ENCODE measurements around the gene FBXO38. TPM values are rescaled to one million over a fixed set of nuclear protein-coding genes. Genes with fewer than 3 reads are reported as not detected.

FBXO38 gene
- polyA plus RNA-seq, 1 experiment, result 40.9 TPM

DNA sequence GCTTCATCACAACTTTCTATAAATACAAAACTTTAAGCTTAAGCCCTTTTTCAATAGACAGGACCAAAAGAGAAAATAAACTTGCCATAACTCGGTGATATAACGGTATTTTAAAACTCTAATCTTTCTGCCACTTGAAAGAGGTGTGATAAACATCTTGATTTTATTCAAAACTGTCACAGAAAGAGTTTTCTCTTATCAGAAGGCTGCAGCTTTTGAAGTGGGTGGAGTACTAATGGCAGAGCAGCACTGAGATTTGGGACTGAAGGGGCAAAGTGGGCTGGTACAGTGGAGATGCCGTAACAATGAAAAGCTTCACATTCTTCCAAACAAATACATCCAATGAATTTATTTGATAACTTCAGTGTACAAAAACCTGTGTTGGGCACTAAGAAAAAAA lies 92.5 kb downstream of the FBXO38 start:
- Histone ChIP-seq H3K9me3 (ENCODE audit: control insufficient read depth, insufficient read depth, low read length) (no peaks in the 10 kb centered on the region), H3K27me3 (ENCODE audit: control insufficient read depth, insufficient read depth, low read length) (peaks cover 8% of the 10 kb centered on the region), H3K4me3 (ENCODE audit: low read depth, low read length) (no peak overlapping the region), H3K27ac (ENCODE audit: low read depth, low read length) (no peak overlapping the region)
- POLR2A ChIA-PET, result no interaction called here
- DNase-seq (ENCODE audit: low read depth, low spot score), result no peak
- TF ChIP-seq, protein P1, sequence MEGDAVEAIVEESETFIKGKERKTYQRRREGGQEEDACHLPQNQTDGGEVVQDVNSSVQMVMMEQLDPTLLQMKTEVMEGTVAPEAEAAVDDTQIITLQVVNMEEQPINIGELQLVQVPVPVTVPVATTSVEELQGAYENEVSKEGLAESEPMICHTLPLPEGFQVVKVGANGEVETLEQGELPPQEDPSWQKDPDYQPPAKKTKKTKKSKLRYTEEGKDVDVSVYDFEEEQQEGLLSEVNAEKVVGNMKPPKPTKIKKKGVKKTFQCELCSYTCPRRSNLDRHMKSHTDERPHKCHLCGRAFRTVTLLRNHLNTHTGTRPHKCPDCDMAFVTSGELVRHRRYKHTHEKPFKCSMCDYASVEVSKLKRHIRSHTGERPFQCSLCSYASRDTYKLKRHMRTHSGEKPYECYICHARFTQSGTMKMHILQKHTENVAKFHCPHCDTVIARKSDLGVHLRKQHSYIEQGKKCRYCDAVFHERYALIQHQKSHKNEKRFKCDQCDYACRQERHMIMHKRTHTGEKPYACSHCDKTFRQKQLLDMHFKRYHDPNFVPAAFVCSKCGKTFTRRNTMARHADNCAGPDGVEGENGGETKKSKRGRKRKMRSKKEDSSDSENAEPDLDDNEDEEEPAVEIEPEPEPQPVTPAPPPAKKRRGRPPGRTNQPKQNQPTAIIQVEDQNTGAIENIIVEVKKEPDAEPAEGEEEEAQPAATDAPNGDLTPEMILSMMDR (IDR thresholded peaks at IDR 0.05; ENCODE audit: low read depth, low read length), result no peak
- CTCF ChIA-PET, result interaction anchor here (1.0 to 2.4 kb wide), 2 partner anchors 101 to 255 kb away, joined by 3 to 8 read pairs; no protein-coding TSS in a partner anchor

DNA sequence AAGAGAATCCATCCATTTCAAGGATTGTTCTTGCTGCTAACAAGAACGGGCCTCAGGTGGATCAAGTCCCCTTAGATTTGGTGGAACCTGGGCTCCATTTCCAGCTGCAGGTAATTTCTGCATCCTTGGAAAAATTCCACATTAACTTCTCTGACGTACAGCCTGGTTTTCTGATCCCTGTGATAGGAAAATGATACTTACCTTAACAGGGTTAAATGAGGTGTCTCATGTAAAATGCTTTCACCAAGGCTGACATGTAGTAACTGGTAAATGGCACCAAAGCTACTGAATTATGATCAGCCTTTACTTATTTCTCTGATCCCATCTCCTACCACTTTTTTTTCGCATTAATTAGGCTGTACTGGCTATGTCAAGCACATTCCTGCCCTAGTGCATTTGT lies 93.7 kb downstream of the FBXO38 start:
- ChIA-PET POLR2A (no interaction called here), CTCF (interaction anchor here (2.4 kb wide), 1 partner anchor 254 kb away, joined by 8 read pairs; no protein-coding TSS in a partner anchor)
- DNase-seq (ENCODE audit: low read depth, low spot score), result no peak
- no peak overlapping the region for H3K27ac ChIP-seq (ENCODE audit: low read depth, low read length)
- no peak overlapping the region for H3K4me3 ChIP-seq (ENCODE audit: low read depth, low read length)
- H3K9me3 ChIP-seq (ENCODE audit: control insufficient read depth, insufficient read depth, low read length), result no peaks in the 10 kb centered on the region
- TF ChIP-seq, protein P1 (IDR thresholded peaks at IDR 0.05; ENCODE audit: low read depth, low read length), result no peak
- peaks cover 8% of the 10 kb centered on the region for H3K27me3 ChIP-seq (ENCODE audit: control insufficient read depth, insufficient read depth, low read length)

- Histone ChIP-seq H3K27ac (ENCODE audit: low read depth, low read length) (no peak overlapping the region), H3K27me3 (ENCODE audit: control insufficient read depth, insufficient read depth, low read length) (peaks cover 3% of the 10 kb centered on the region), H3K9me3 (ENCODE audit: control insufficient read depth, insufficient read depth, low read length) (no peaks in the 10 kb centered on the region), H3K4me3 (ENCODE audit: low read depth, low read length) (no peak overlapping the region)
- POLR2A ChIA-PET, result no interaction called here
- TF ChIP-seq, protein P1 (IDR thresholded peaks at IDR 0.05; ENCODE audit: low read depth, low read length), result no peak
- DNase-seq (ENCODE audit: low read depth, low spot score), result no peak
- CTCF ChIA-PET, result interaction anchor here (0.6 to 3.8 kb wide), 9 partner anchors 9 to 554 kb away, joined by 3 to 15 read pairs (median 4); no protein-coding TSS in a partner anchor
Observed at GRCh38 chr5:148482196-148482595, 98.4 kb downstream of the FBXO38 start.

DNA sequence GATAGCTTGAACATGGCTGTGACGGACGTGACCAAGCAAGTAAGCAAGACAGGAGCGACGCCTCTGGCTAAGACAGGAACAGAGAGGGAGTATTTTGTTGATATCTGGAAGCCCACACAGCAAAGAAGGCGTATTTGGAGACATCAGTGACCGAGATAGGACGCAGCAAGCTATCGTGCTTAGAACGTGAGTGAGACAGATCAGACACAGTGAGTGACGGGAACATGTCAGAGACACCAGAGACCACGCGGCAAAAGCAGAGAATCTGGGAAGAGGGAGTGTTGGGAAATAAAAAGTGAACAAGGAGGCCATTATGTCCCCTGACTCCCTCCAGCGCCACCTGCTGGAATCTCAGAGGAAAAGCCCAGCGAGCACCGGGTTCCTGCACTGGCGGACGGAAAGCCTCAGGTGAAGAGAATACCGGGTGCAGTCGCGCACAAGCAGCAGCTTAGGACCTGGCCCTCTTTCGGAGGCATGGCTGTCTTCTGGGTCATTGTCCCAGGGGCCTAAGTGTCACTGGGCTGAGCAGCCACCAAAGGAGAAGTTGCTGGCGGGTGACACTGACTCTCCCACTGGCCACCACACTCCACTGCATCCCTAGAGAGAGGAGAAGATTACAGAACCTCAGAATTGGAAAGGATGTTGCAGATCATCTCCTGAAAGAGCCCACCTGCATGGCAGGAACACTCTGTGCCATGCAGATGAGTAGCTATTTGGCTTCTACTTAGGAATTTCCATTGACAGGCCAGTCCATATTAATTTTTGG lies 99.1 kb downstream of the FBXO38 start:
- TF ChIP-seq, protein P1 (IDR thresholded peaks at IDR 0.05; ENCODE audit: low read depth, low read length), result peak; percentile 65
- Histone ChIP-seq H3K27ac (ENCODE audit: low read depth, low read length) (no peak overlapping the region), H3K4me3 (ENCODE audit: low read depth, low read length) (no peak overlapping the region), H3K27me3 (ENCODE audit: control insufficient read depth, insufficient read depth, low read length) (peaks cover 3% of the 10 kb centered on the region), H3K9me3 (ENCODE audit: control insufficient read depth, insufficient read depth, low read length) (no peaks in the 10 kb centered on the region)
- POLR2A ChIA-PET, result no interaction called here
- no peak for DNase-seq (ENCODE audit: low read depth, low spot score)
- CTCF ChIA-PET, result interaction anchor here (0.6 to 3.8 kb wide), 12 partner anchors 9 to 304 kb away, joined by 3 to 15 read pairs (median 4); no protein-coding TSS in a partner anchor

DNA sequence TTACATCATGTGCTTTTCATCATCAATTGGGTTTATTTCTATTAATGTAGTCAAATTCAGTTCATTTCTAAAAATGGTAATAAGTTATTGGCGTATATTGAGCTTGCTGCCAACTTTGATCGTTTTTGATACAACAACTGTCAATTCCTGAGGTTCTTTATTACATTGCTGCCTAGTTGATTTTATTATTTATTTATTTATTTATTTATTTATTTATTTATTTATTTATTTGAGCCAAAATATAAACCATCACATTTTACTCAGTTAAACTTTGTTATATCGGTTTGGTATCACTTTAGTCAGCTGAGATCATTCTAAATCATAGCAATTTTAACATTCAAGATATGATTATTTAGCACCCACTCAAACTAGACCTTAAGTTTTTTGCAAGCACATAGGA lies 100.0 kb downstream of the FBXO38 start:
- H3K27ac ChIP-seq (ENCODE audit: low read depth, low read length), result no peak overlapping the region
- no peak for DNase-seq (ENCODE audit: low read depth, low spot score)
- POLR2A ChIA-PET, result no interaction called here
- CTCF ChIA-PET, result interaction anchor here (0.6 to 3.8 kb wide), 7 partner anchors 25 to 304 kb away, joined by 3 to 15 read pairs (median 5); no protein-coding TSS in a partner anchor
- TF ChIP-seq, protein P1 (IDR thresholded peaks at IDR 0.05; ENCODE audit: low read depth, low read length), result no peak
- no peak overlapping the region for H3K4me3 ChIP-seq (ENCODE audit: low read depth, low read length)
- no peaks in the 10 kb centered on the region for H3K9me3 ChIP-seq (ENCODE audit: control insufficient read depth, insufficient read depth, low read length)
- H3K27me3 ChIP-seq (ENCODE audit: control insufficient read depth, insufficient read depth, low read length), result no peaks in the 10 kb centered on the region

All from AG04450 (cell line).